GM12864 (cell line): ENCODE data around the gene MUC5B.
A peak's percentile ranks its signal among the peaks of the same experiment; 100 is the strongest.

Experiments used
- DNase-seq: peaks from one replicate; pipeline ENCODE4 v3.0.0-alpha.2; 2011; ENCODE audit warnings: low read depth
- H3K4me3 ChIP-seq: 2 replicates; pipeline ENCODE4 v1.5.1; 2011; ENCODE audit warnings: mild to moderate bottlenecking, low read depth, low read length, control low read depth
- CTCF ChIP-seq: IDR thresholded peaks from 2 replicates; pipeline ENCODE4 v1.5.1; 2011; ENCODE audit warnings: low read depth, mild to moderate bottlenecking, moderate library complexity, low read length, control low read depth, inconsistent platforms; ENCODE audit errors: missing control alignments

MUC5B gene

GRCh38 chr11:1291295-1292017, 68.6 kb downstream of the MUC5B start:
- no peak for TF ChIP-seq CTCF
- no peak overlapping the region for H3K4me3 ChIP-seq
- DNase-seq = no peak

- DNase-seq = no peak
- no peak overlapping the region for H3K4me3 ChIP-seq
- TF ChIP-seq CTCF = no peak
These were observed 69.3 kb downstream of the MUC5B start for GRCh38 chr11:1292018-1292643.

- TF ChIP-seq CTCF = no peak
- H3K4me3 ChIP-seq = no peak overlapping the region
- no peak for DNase-seq
These were observed 70.1 kb downstream of the MUC5B start for GRCh38 chr11:1292644-1293618.

GRCh38 chr11:1293619-1294015, 70.8 kb downstream of the MUC5B start:
- peak; percentile 37 for TF ChIP-seq CTCF
- DNase-seq = no peak
- H3K4me3 ChIP-seq = no peak overlapping the region

- no peak overlapping the region for H3K4me3 ChIP-seq
- DNase-seq = no peak
- TF ChIP-seq CTCF = no peak
These were observed 72.2 kb downstream of the MUC5B start for GRCh38 chr11:1295086-1295485.

- no peak for DNase-seq
- no peak for TF ChIP-seq CTCF
These were observed 72.7 kb downstream of the MUC5B start for GRCh38 chr11:1295591-1295990.

More at GRCh38 chr11:1295591-1295990, 72.7 kb downstream of the MUC5B start:
- H3K4me3 ChIP-seq = no peak overlapping the region
